Inferior parietal cortex (tissue), 1 donor: Measurements from ENCODE around the gene IQCM.
"Not testable (repeated sequence)": the region's sequence is repeated elsewhere in the genome, so short reads cannot be mapped to it uniquely, and the experiment has no call there.

Experiments
- DNase-seq: peaks from one replicate; pipeline ENCODE4 v3.0.0-alpha.2; 2016; ENCODE audit errors: extremely low spot score

IQCM gene

DNA sequence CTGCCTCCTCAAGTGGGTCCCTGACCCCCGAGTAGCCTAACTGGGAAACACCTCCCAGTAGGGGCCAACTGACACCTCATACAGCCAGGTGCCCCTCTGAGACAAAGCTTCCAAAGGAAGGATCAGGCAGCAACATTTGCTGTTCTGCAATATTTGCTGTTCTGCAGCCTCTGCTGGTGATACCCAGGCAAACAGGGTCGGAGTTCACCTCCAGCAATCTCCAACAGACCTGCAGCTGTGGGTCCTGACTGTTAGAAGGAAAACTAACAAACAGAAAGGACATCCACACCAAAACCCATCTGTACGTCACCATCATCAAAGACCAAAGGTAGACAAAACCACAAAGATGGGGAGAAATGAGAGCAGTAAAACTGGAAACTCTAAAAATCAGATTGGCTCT, 347.0 kb downstream of the IQCM start:
- DNase-seq, result not testable (repeated sequence)

DNA sequence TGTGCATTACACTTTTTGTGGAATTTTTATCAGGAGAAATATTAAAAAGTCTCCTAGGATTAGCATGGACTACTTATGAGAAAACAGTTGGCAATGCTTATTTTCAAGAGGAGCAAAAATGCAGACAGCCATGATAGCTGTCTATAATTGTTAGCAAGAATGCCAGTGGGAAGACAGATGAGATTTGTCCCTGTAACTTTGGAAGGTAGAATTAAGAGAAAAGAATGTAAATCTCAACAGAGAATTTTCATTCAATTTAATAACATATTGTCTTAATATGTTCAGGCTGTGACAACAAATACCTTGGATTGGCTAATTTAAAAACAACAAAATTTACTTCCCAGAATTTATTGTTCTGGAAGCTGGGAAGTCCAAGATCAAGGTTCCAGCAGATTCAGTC, 349.2 kb downstream of the IQCM start:
- DNase-seq, result no peak

DNA sequence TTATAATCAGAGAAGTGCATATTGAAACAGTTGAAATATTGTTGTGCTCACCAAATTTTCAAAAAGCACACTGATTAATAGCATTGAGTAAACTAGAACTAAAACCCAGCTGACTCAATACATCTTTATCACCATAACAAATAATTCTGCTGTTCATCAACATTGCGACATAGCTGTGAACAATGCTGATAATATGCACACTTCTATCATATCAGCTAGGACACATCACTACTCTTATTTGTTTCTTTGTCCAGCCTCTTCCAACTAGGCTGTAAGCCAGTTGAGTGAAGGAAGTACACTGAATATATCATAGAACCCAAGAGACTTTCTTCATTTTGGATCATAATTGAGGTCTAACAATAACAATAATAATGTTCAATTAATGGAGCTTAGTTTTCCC, 349.7 kb downstream of the IQCM start:
- no peak for DNase-seq

DNA sequence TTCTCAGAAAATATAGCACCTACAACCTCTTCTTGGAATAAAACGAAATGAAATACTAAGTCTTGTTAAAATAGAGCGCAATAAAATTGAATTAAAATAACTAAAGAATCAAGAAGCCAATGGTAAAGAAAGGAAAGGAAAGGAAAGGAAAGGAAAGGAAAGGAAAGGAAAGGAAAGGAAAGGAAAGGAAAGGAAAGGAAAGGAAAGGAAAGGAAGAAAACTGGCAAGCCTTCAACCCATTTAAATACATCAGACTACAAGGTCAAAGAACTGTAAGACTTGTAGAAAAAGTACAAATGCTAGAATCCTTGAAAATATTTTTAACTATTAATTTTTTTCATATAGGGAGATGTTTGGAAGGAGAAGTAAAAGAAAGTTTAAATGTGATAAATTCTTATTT, 372.1 kb downstream of the IQCM start:
- no peak for DNase-seq

DNA sequence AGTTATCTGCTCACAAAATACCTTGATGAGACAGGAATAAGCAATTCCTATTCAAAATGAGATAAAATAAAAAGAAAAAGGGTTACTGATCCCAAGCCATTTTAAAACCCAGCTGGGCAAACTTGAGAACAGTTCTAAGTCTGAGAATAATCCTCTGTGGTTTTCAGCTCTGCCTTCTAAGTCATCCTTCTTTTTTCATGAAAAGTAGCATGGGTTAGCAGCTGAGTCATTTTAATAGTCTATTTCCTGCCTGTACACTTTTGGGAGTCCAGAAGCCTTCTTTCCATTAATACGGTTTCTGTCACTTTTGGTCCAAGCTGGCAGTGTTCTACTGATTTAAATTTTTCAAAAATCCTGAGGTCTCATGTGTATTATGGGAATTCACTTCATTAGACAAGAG, 374.3 kb downstream of the IQCM start:
- no peak for DNase-seq

DNA sequence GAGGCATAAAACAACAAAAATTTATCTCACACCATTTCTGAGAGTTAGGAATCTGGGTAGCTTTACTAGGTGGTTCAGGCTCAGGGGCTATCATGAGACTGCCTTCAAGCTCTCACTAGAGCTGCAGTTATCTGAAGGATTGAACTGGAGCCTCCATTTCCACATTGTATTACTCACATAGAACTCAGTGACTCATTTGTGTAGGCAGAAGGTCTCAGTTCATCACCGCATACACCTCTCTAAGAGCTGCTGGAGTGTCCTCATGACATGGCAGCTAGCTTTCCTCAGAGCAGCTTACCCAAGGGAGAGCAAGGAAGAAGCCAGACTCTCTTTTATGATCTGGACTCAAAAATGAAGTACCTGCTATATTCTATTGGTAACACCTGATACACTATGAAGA, 389.2 kb downstream of the IQCM start:
- DNase-seq, result no peak

DNA sequence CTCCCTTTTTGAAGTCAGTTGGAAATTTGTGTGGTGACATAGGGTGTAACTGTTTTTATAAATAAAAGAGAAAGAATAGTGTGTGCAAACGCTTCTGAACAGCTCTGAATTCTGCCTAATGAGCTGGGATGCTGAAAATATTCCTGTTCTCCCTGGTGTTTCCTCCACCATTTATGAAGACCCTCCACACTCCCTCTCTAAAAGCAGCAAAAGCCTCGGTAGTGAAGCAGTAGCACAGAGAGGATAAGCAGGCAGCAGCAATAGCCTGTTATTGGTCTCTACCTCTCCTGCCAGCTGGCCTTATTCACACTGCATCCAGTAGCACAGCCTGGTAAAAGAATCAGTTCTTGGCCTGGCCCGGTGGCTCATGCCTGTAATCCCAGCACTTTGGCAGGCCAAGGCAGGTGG, 406.1 kb downstream of the IQCM start:
- DNase-seq, result no peak

DNA sequence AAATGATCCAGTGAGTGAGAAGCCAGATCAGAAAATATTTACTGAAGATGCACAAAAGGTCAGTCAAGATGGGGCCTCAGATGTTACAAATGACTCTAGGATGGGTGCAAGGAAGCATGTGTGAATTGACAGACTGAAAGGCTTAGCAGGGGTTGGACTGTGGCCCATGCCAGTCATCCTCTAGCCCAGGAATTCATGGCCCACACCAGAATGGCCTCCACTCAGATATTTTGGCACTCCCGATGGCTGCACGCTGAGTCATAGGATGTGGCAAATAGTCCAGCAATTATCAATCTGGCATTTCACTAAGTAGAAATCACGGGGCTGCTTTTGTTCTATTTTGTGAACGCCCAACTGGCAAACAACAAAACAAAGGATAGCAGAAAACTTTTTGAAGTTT, 406.5 kb downstream of the IQCM start:
- no peak for DNase-seq

DNA sequence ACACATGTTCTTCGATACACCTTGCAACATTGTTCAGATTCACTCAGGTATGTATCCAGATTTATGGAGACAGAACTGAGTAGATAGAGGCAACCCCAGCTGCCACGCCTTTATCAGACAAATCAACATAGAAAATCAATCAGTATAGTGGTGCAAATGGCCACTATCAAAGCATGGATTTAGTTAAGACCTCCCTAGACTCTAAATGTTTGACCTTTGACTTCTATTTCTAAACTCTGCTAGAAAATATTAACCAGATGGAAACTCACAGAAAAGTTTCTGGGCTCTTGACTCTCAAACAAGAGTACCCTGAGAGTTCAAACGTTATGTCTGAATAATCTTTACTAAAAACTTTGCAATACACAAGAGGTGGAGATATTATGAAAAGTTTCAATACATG, 411.5 kb downstream of the IQCM start:
- no peak for DNase-seq

DNA sequence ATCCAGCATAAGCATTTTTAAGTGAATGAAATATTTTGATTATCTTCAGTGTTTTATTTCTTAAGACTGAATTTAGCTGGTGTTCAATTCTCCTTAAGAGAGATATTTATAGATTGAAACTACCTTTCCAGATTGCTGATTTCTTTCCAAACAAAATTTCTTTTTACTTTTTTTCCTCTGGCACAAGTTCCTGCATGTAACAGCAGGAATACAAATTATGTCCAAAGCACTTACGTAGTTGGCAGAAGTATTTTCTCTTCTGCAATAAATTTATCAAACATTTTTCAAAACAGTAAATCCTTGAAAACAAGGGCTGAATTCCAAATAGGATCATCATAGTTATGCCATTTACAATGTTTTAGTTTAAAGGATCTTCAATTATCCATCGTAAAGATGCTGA, 412.6 kb downstream of the IQCM start:
- DNase-seq, result no peak

DNA sequence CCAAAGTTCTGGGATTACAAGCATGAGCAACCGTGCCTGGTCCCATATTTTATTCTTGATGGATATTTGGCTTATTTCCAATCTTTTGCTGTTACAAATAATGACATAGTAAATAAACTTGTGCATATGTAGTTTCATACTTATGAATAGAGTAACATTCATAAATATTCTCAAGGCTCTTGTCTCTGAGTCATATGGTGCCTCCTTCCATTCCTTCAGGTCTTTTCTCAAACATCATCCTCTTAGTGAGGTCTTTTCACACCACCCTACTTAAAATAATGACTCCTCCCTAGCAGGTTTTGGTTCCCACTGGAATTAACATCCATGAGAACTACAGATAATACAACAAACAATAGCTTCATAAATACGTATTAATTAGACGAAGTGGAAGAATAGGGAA, 416.6 kb downstream of the IQCM start:
- no peak for DNase-seq

DNA sequence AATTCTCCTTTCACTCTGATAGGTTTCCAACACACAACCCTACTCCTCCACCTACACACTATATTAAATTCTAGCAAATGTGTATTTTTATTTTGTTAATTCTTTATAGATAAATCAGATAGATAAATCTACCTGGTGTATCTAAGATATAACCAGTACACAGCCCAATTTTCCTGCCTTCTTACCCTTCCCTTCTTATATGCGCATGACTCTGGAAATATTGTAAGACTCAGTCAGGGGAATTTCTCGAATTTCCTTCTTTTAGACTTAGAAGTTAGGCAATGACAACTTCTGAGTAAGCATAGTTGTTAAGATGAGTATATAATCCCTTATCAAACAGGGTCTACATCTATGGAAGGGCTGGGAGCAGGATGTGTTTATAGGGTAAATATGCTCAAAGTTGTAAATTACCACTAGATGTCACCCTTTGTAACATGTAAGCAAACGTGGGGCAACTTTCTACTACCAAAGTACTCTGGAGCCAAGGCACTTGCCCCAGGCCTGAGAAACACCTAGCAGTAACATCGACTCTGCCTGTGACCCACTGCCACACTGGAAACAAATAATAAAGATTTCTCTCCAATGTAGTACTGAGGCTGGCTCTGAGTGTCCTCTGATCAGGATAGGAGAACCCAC, 444.7 kb downstream of the IQCM start:
- peak; percentile 49 for DNase-seq

DNA sequence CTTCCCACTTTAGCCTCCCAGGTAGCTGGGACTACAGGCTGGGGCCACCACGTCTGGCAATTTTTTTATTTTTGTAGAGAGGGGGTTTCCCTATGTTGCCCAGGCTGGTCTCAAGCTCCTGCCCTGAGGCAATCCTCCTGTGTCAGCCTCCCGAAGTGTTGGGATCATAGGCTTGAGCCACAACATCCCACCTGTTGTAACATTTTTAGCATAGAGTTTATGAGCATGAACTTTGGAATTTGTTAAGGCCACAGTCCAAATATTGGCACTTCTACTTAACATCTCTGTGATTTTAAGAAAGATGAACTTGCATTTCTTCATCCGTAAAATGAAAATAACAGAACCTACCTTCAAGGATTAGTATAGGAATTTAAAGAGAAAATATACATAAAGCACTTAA, 445.6 kb downstream of the IQCM start:
- no peak for DNase-seq

DNA sequence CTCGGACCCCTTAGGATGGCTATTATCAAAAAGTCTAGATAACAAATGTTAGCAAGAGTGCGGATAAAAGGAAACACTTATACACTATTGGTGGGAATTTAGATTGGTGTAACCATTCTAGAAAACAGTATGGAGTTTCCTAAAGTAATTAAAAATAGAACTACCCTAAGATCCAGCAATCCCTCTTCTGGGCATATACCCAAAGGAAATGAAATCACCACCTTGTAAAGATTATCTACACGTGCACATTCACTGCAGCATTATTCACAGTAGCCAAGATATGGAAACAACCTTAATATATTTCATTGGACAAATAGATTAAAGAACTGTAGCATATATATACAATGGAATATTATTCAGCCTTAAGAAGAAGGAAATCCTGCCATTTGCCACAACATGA, 462.4 kb downstream of the IQCM start:
- DNase-seq, result no peak

DNA sequence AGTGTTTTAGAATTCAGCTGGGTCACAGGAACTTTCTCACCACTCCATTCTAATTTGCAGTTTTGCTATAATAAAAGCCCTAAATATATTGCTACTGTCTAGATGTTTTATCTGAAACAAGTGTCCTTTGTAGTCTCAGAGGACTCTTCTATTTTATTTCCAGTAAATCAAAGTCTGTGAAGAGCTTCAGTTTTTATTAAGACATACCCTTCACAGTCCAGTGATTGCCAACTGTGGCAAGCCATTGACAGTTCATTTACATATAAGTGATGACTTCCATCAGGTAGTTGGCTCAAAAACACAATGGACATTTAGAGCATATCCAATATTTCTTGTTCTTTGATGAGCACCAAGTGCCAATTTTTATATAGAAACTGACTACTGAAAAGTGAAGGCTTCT, 466.1 kb downstream of the IQCM start:
- no peak for DNase-seq

DNA sequence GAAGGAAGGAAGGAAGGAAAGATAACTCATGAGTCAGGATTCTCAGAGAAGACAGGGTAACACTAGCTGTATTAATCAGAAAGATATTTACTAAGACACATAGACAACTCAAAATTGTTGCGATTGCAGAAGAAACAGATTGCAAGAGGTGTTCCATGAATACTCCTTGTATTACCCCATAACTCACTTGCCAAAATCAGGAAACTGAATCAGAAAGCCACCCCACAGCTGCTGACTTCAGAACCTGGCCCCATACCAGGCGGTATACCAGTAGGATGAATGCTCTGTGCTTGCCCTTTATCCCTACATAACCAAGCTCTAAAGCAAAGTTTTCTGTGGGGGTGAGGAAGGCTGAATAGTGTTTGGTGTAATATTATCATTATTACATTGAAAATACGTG, 468.5 kb downstream of the IQCM start:
- DNase-seq, result no peak

DNA sequence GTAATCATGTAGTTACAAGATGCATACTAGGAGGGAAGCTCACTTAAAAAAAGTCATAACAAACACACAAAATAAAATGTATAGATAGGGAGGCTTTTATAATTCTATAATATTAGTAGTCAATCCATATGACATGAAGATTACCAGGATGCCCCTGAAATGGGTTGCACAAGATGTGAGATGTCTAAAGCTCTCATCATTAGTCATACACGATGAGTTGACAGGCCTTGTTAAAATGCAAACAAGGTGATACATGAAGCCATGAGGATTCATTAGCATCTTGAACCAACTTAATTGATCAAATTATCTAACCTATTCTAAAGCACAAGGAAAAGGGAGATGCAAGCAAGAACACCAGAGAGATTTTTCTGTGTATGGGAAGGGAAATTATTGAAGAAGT, 470.2 kb downstream of the IQCM start:
- no peak for DNase-seq

DNA sequence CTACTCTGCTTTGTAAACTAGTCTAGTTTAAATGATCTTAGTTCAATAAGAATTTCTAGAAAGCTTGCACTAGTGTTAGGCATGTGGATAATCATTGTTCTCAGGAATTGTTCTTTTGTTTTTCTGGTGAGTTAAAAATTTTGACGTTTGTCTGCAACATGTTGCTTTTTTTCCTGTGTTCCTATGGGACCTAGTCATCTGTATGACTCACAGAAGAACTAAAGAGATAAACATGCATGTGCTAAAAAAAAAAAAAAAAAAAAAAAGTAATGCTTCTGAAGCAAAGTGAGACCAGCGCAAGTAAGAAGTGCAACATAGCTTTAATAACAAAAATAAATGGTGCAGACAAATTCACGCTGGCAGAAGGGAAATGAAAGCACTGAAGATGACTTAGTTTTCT, 471.2 kb downstream of the IQCM start:
- DNase-seq, result no peak

DNA sequence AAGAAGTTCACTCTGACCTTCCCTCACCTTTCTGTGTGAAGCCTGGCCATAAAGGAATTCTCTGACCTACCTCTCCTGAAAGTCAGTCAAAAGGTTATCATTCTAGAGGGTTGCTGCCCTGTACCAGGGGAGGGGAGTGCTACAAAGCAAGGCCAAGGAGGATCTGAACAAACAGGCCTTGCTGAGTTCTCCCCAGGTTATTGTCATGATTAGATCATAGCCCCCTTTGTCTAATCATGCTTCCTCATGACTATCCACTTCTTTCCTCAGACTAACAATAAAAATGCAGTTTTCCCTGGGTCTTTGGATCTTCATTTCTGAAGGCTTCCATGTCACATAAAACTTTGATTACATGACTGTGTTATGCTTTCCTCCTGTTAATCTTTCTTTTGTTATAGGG, 472.0 kb downstream of the IQCM start:
- DNase-seq, result no peak

DNA sequence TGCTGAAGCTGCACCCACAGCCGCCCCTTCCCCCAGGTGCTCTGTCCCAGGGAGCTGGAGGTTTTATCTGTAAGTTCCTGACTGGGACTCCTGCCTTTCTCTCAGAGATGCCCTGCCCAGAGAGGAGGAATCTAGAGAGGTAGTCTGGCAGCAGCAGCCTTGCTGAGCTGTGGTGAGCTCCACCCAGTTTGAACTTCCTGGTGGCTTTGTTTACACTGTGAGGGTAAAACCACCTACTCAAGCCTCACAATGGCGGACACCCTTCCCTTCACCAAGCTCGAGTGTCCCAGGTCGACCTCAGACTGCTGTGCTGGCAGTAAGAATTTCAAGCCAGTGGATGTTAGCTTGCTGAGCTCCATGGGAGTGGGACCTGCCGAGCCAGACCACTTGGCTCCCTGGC, 474.5 kb downstream of the IQCM start:
- not testable (repeated sequence) for DNase-seq

DNA sequence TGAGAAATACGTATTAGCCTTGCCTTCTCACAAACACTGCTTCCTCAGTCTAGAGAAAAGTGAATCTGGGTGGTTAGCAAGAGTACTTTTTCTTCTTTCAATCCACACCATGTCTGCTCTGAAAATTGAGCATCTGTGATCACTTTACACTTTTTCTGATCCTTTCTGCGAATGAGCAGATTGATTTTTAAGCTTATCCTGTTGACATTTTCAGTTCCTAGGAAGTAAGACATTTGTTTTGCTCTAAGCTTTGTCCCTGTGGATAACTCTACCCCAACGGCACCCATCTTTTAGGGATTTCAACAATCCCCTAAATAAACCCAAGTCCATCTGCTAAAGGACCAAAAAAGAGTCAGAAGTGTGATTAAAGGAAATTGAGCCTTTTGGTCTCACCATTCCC, 487.5 kb downstream of the IQCM start:
- no peak for DNase-seq

DNA sequence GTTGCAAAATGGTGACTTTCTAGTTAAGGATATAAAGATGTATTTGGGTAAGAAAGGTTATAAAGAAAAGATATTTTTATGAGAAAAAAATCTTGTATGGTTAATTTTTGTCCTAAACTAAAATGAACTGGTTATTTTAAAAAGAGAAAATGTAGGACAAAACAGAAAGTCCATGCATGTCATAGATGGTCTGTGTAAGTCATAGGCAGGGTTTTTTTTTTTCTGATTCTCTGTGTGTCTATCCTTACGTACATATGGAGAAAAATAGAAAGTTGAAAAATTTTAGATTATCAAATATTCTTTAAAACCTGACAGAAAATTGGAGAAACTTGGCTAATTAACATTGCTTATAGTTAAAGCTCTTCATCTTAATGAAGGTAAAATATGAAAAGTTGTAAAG, 493.4 kb downstream of the IQCM start:
- DNase-seq, result no peak

DNA sequence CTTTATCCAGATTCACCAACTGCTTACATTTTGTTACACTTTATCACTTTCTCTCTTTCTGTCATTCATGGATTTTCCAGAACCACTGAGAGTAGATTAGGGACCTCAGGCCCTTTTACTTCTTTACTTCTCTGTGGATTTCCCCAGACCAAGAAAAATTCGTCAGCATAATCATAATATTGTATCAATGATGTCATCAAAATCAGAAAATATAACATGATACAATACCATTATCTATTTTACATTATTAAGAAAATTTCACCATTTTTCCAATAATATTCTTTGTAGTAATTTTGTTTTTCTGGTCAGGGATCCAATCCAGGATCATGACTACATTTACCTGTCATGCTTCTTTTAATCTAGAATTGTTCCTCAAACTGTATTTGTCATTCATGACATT, 494.2 kb downstream of the IQCM start:
- DNase-seq, result no peak

DNA sequence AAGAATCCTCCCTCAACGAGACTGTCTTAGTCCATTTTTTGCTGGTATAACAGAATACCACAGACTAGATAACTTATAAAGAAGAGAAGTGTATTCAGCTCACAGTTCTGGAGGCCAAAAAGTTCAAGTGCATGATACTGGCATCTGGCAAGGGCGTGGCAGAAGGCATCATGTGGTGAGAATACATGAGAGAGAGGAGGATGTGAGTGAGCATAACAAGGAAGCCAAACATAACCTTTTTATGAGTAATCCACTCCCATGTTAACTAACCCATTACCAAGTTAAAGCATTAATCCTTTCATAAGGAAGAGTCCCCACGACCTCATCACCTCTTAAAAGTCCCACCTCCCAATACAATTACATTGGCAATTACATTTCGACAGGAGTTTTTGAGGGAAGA, 504.6 kb downstream of the IQCM start:
- DNase-seq, result no peak

DNA sequence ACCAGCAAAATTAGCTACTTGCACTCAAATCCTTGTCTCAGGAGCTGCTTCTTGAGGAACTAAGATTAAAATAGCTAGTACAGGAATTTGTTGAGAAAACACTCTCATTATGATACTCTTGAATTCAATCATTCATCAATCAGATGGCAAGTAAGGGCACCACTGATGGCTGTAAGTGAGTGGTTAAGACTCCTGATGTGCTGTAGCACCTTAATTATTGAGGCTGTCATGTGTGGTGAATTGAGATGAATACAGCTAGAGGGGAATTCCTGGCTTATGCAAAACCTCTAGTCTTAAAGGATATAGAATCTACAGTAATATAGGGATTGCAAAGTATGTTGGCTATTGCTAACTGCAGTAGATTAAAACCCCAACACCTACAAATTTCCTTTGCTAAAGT, 509.1 kb downstream of the IQCM start:
- DNase-seq, result no peak
